Cerebellar cortex (tissue), 1 donor: ENCODE results near the gene FAH.
A peak's percentile ranks its signal among the peaks of the same experiment; 100 is the strongest.

Experiments
- DNase-seq: peaks from one replicate; pipeline ENCODE4 v3.0.0-alpha.2; 2015; ENCODE audit warnings: low spot score

Gene FAH

DNA sequence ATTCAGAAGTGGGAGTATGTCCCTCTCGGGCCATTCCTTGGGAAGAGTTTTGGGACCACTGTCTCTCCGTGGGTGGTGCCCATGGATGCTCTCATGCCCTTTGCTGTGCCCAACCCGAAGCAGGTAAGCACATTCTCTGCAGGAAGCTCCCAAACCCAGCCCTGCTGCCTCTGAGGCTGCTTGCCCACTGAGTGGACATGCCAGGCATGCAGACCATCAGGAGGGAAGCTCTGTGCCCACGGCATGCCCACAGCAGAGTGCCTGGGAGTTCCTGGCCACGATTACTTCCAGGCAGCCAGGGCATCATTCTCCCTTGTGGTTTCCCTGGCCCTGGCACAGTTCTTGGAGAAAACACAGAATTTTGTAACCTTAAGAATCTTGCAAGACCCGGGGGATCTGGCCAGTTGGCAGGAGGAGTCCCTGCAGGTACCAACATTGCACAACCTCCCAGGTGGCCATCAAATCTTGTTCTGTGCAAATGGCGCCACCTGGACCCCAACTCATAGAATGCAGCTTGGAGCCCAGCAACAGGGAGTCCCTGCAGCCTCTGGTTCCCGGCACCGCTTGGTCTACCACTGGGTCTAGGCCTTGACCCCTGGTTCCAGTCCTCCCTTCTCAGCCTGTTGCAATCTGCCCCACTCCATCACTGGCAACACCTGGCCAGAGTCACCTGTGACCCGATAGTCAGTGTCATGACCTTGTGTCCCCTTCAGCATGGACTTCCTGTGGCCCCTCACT is 20.4 kb downstream of the FAH start:
- peak; percentile 63 for DNase-seq

DNA sequence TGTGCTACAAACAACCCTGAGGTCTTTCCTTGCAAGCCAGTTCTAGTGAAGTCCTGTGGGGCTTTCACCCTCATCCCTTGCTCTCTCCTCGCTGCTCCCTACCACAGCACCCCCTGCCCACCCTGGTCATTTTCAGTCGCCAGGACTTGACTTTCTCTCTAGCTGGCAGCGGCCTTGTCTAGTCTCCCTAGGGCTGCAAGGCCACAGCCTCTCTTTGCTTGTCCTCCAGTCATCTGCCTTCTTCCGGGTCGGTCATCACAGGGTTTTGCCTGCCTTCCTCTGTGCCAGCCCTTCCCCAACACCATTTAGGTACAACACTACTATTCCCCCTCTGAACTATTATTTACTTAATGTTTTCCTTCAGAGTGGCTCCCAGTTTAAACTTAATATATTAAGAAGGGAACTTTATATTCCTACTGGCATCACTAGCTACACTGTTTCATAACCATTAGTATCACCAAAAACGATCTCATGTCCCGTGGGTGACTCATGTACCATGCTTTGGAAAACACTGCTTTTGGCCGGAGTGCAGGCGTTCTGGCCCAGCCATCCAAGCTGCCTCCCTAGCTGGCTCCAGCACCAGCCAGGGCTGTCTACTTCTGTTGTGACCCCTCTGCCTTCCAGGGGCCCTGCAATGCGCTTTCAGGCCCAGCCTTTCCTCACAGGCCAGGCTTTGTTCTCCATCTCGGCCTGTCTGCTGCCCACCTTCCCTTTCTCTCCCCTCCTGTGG is 21.4 kb downstream of the FAH start:
- no peak for DNase-seq

DNA sequence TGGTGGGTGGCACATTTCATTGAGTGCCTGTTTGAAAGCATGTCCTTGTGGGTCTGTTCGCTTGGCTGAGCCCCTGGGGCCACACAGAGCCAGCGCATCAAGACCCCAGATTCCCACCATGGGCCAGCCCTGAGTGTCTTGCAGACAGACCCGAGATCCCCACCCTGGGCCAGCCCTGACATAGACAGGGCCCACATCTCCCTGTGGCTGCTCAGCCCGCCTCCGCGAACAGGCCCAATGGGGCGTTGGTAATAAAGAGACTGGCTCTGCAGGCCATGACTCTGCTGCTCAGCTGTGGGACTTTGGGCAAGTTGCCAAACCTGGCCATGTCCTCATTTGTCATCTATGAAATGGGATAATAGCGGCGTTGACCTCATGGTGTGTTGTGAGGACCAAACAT is 22.6 kb downstream of the FAH start:
- no peak for DNase-seq

DNA sequence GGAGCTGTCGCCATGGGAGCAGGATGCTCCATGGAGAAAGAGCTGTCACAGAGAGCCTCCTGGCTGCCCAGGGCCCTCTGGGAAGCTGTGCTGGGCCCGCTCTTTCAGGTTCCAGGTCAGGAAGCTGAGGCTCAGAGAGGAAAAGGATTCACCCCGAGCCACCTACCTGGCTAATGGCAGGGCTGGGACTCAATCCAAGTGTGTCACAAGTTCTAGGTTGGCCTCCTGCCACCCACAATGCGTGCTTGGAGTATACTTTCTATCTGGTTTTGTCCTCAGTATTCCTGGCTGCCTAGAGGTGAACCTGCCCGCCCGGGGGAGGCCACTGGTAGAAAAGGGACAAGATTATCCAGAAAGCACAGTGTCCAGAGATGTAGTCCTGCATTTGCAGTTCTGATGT is 23.6 kb downstream of the FAH start:
- no peak for DNase-seq

DNA sequence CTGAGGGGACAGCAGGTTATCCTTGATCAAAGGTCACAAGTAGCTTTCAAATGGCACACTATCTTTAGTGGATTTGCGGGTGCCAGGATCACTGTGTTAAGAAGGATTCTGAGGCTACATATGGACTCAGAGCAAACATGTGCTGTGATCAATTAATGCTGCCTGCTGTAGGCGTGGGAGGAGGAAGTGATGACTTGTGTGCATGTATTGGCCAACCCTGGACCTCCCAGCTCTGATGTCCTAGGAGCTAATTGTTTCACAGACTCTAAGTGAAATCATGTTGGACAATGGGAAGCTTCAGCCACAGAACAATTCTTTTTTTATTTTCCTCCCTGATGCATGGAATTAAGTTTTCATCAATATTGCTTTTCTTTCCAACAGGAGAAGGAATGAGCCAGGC is 24.4 kb downstream of the FAH start:
- no peak for DNase-seq

DNA sequence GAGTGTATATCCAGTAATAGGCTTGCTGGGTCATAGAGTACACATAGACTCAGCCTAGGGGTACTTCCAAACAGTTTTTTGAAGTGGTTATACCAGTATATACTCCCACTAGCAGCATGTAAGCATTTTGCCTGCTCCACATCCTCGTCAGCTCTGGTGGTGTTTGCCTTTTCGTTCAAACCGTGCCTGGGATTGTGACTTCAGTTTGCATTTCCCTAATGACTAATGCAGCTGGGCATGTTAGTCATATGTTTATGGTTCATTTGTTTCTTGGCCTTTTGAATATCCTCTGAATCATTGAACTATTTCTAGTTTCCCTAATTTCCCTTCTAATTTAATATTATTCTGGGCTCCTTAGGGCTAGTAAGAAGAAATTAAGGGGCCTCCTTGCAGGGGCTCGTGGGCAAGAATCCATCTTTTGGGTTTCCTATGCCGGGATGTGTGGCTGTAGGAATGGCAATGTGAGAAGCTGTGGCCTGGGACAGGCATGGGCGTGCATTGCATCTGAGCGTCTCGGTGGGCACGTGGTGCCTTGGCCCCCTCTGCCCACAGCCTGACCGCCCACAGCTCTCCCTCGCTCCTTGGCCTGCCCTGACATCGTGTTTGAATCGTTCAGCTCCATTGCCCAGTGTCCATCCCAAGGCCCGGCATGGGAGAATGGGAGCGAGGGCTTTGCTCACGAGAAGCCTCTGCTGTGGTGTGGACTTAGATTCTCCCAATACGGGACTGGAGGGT is 26.4 kb downstream of the FAH start:
- no peak for DNase-seq

DNA sequence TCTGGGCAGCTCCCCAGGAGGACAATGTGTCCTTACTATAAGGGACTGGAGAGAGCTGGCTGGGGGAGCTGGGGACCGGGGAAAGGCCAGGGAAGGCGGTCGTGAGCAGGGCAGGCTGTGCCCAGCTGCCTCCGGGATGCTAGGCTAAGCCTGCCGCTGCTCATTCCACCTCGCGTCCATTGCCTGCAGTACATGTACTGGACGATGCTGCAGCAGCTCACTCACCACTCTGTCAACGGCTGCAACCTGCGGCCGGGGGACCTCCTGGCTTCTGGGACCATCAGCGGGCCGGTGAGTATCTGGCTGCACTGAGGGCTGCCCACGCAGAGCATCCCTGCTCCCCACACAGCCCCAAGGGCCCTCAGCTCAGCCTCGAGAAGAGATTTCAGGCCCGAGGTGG is 27.1 kb downstream of the FAH start:
- no peak for DNase-seq

DNA sequence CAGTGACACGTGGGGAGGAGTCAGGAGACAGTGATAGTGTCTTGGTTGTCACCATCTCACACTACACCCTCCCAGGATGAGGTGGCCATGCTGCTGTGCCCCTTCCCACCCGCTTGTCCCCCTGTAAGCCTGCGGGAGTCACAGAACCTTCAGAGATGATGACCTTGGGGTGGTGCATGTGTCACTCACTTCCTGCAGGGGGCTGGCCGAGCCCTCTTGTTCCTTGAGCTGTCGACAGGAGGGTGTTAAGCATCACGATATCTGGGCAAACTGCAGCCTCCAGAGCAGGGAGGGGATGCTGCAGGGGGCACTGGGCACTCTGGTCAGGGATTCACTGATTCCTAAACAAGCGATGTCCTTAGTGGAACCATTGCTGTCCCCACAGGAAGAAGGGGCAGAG is 27.7 kb downstream of the FAH start:
- no peak for DNase-seq

DNA sequence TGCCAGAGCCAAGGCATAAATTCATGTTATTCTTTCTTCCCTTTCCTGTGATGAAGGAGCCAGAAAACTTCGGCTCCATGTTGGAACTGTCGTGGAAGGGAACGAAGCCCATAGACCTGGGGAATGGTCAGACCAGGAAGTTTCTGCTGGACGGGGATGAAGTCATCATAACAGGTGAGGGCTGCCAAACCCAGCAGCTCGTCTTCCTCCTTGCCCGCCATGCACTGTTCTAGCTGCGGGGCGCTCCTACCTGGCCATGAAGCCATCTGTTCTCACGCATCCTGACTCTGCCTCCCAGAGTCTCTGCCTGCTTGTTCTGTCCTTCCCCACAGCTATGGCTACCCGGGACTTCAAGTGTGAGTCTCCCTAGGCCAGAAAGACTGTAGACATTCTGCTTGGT is 28.2 kb downstream of the FAH start:
- peak; percentile 89 for DNase-seq

DNA sequence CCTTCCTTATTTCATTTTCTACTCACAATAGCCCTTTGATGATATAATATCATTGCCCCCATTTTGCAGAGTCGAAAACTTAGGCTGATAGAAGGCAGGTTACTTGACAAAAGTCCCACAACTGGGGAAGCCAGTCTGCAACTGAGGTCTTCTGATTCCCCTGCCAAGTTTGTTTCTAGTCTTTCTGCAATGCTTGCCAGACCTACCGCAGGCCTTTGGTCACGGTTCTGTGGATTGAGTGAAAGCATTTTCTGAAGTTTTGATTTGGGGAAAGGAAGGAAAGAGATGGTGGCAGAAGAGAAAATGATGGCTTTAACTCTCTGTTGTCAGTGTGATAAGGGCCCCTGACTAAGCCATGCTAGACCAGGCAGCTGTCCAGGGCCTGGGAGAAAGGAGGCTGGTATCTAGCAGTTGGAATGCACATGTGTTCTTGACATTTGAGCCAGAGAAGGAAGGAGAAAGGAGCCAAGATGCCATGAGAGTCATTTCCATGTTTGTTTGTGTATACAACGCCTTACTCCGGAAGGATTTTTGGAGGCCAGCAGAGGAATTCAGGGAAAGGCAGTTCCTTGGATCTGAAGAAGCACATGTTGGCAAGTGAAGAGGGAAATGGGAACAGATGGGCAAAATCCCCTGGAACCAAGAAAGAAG is 29.9 kb downstream of the FAH start:
- peak; percentile 72 for DNase-seq

DNA sequence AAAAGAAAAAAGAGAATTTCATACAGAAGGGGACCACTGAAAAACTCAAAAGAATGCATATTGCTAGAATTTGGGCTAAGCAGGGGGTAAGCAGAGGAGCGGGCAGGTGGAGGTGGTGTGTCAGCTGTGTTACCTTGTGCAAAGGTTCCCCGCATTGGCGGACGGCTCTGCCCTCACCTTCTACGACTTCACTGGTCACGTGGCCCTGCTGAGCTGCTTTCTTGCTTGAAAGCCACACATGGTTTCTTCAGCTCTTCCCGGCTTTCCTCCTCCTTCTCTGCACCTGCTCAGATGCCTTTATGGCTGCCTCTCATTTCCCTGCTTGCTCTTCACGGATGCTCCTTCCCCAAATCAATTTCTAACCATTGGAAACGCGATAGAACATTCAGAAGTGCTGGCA is 30.5 kb downstream of the FAH start:
- peak; percentile 44 for DNase-seq

DNA sequence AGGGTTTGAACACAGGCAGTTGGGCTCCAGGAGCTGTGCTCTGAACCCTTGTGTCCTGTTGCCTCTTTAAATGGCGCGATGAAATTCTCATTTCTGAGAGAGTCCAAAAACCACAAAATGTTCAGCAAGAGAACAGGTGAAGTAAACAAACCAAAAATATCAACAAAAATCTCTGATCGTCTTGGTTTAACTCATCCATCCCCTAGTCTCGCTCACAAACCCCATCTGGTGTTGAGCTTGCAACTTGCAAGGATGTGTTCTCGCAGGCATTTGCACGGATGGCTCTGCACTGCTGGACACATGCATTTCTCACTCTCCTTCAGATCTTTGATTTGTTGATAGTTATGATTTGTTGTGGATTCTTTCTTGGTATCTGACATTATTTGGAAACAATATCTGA is 31.1 kb downstream of the FAH start:
- peak; percentile 63 for DNase-seq

DNA sequence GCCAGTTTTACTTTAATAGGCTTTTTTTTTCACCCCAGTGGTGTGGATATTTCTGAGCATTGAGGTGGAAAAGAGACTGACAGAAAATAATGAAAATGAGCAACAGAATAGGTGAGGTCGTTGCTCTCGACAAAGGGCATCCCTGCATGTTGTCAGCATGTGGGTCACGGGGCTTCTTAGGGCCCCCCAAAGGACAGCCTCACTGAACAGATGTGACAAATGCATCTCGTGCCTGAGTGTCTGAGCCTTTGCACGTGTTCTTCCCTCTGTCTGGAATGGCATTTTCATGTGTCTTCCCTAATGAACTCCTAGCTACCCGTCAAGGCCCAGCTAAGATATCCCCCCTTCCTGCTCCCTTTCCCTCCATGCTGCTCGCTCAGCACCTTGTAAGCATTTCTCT is 31.8 kb downstream of the FAH start:
- DNase-seq: no peak

DNA sequence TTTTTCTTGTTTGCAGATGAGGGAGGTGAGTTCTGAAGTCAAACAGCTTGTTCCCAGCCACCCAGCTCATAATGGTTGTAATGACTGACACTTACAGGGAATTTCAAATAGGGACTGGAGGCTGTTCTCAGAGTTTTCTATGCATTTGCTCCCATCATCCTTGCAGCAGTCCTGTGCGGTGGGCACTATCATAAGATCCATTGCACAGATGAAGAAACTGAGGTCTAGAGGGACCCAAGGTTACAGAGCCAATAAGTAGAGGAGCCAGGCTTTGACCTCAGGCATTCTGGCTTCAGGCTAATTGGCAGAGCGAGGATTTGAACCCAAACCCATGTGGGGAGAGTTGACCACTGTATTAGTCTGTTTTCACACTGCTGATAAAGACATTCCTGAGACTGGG is 32.4 kb downstream of the FAH start:
- DNase-seq: no peak

DNA sequence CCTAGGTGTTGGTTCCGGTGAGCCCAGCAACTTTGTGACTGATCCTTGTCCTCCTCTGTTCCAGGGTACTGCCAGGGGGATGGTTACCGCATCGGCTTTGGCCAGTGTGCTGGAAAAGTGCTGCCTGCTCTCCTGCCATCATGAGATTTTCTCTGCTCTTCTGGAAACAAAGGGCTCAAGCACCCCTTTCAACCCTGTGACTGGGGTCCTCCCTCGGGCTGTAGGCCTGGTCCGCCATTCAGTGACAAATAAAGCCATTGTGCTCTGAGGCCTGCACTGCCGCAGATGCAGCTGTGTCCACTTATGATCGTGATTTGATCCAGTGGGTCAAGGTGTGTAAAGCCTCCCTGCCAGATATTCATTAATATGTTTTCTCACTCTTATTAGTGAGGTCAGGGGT is 33.3 kb downstream of the FAH start:
- no peak for DNase-seq

DNA sequence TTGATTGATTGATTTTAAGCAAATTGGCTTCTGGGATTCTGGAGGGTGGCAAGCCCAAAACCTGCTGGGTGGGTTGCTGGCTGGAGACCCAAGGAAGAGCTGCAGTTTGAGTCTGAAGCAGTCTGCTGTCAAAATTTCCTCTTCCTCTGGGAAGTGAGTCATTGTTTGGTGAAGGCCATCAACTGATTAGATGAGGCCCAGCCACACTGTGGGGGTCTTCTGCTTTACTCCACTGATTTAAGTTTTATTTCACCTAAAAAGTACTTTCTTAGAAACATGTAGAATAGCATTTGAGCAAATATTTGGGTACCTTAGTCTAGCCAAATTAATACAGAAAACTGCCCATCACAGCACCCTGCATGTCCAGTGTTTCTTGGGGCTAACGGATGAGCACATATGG is 33.8 kb downstream of the FAH start:
- DNase-seq: no peak

DNA sequence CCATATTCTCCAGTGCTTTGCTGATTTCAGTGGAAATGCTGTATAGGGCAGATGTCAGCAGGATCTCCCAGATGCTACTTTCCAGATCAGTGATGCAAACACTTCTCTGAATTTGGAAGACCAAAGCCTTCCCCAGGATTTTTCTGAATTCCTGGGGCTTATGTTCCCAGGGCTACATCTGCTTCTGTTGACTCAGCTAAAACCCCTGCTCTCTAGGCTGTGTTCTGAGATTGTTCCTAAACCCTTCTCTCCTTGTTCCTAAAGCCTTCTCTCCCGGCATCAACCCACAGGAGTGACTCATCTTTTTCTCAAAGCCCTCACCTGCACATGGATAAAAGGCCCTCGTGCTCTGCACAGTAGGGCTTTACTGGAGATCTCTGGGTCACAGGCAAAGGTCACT is 35.5 kb downstream of the FAH start:
- no peak for DNase-seq

DNA sequence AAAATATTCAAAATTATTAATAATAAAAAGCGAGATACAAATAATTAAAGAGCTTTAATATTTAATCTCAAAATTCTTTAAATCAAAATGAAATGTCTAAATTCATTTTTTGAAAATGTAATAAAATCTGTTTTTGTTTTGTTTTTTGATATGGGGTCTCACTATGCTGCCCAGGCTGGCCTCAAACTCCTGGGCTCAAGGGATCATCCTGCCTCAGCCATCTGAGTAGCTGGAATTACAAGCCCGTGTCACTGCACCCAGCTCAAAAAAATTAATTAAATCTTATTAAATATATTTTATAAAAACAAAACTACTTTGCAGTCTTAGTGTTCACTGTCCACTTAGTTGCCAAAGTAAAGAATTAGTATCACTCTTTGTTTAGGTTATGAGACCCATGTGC is 38.4 kb downstream of the FAH start:
- no peak for DNase-seq

DNA sequence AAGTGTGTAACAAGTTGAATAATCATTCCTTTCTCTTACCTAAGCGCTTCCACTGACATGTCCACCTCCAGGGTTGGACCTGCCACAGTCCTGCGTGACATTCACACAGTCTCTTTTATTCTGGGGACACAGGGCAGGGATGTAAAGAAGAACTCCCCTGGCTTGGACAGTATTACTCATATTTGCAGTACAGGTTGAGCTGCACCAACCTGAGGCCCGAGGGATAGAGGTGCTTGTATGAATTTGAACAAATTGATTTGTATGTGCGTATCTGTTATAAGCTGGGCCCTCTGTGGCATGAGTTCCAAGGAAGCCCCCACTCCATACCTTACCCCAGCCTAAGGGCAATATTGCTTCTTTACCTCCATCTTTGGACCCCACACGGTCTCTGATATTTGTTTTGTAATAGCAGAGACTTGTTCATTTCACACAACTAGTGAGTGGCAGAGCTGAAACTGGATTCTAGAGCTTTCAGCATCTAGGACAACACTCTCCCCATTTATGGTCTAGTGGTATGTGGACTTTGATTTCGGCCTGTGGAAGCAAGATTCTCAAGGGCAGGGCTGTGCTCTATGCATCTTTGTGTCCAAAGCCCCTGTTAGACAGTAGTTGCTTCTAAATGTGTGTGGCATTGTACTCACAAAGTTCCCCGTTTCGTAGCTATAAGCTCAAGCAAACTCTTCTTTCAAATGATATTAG is 39.2 kb downstream of the FAH start:
- no peak for DNase-seq

DNA sequence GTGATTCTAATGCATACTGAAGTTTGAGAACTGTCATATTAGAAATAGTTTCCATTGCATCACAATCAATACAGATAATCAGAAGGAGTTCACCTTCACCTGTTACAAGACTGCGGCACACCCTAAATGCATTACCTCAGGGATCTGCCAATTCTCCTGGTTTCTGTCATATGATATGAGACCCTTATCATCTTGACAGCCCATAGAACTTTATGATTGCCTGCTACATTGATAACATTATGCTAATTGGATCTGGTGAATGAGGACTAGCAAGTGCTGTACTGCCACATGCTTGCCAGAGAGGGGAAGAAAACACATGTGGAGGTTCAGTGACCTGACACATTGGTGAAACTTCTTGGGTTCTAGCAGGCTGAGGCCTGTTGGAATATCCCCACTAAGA is 41.4 kb downstream of the FAH start:
- no peak for DNase-seq

DNA sequence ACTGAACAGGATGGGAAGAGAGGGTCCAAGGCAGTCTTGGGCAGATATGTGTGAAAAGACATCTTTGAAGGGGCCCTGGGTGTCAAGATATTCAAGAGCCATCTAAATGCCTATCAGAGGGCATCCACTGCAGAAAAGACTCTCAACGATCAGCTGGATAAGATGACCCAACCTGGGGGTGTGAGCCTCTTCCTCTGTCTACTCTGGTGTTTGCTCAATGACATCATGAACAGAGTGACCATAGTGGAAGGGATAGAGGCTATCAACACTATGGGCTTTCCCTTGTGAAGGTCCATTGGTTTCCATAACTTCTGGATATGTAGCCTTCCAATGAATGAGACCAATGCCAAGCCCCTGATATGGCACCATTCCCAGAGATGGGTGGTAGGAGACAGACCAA is 42.1 kb downstream of the FAH start:
- no peak for DNase-seq

DNA sequence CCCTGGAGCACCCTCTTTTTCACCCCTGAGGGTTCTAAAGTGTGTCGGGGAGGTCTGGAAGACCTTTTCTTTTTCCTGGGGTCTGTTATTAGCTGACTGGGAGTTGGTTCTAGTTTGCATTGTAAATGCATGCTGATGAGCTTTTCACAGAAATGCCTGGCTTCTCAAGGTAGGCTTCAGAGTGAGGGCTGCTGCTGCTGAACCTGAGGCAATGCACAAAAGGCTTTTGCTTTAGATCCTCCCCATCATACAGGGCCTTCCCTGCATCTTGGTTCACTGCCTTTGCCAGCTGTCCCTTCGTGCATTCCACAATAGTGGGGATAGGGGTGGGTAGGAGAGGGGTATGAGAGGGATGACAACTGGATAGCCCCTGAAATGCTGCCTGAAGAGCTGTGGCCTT is 46.6 kb downstream of the FAH start:
- DNase-seq: no peak
